RWPE2 (cell line): ENCODE measurements around the gene RIMS1.

Experiments
- ATAC-seq: fragments of 200-7000 bp; cut with Tn5 transposase; 3 replicates; pipeline ENCODE4 v1.9.1; 2021; ENCODE audit warnings: low read depth
- DNase-seq: peaks from one replicate; pipeline ENCODE4 v3.0.0-alpha.2; 2020; ENCODE audit warnings: low spot score
- H3K27ac ChIP-seq: fragments of 450-650 bp; 2 replicates; pipeline ENCODE4 v1.5.1; 2017; ENCODE audit warnings: mild to moderate bottlenecking; ENCODE audit not compliant: poor library complexity, severe bottlenecking
- H3K27me3 ChIP-seq: fragments of 250-450 bp; sonication (Bioruptor Pico); 2 replicates; pipeline ENCODE4 v1.5.1; 2021; ENCODE audit warnings: mild to moderate bottlenecking, moderate library complexity; ENCODE audit not compliant: insufficient read depth, poor library complexity, severe bottlenecking
- H3K36me3 ChIP-seq: fragments of 250-450 bp; sonication (Bioruptor Pico); 2 replicates; pipeline ENCODE4 v1.5.1; 2020; ENCODE audit warnings: low read depth, mild to moderate bottlenecking, moderate library complexity
- H3K4me1 ChIP-seq: fragments of 250-450 bp; sonication (Bioruptor Pico); 2 replicates; pipeline ENCODE4 v1.5.1; 2021; ENCODE audit warnings: mild to moderate bottlenecking, moderate library complexity; ENCODE audit not compliant: insufficient read depth, poor library complexity, severe bottlenecking
- H3K4me3 ChIP-seq: fragments of 250-450 bp; sonication (Bioruptor Pico); 2 replicates; pipeline ENCODE4 v1.5.1; 2021; ENCODE audit warnings: mild to moderate bottlenecking, moderate library complexity; ENCODE audit not compliant: severe bottlenecking
- H3K9me3 ChIP-seq: fragments of 250-450 bp; sonication (Bioruptor Pico); 2 replicates; pipeline ENCODE4 v1.5.1; 2021; ENCODE audit warnings: mild to moderate bottlenecking, moderate library complexity; ENCODE audit not compliant: severe bottlenecking
- TF ChIP-seq, protein P1 (sequence below): fragments of 450-650 bp; IDR thresholded peaks from one replicate; pipeline ENCODE4 v1.5.1; 2017; ENCODE audit warnings: mild to moderate bottlenecking, moderate library complexity; ENCODE audit not compliant: poor library complexity, severe bottlenecking

The RIMS1 gene

DNA sequence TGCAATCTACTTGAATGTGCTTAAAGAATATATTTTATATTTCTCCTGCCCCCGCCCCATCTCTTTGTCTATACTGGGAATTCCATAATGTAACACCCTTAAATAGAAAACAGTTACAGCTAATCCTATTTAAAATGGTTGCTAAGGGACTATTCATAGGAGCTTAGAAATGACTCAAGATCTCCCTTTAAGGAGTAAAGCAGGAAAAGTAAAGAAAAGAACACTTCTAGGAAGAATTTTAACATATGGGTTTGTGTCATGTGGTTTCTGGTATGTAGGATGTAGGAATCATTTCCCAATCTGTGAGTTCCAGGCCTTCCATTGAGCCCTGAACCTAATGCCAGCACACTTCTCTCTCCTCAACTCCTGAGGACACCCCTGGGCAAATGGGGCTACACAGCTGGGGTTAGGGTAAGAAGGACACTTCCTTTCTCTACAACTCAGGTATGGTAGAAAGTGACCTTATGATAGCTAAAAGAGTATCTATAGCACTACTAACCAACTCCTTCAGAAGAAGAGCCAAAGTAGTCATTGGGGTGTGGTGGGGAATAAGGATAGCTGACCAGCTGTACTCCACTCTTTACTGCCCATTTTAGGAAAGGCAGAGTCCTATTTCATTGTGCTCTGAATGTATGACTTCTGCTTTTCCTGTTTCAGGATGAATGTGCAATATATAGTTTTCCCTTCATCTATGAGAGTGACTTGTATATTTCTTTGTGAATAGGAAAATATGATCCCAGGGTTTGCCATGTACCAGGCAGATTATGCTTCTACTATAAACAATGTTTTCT, 27.3 kb downstream of the RIMS1 start:
- no peak overlapping the region for H3K27ac ChIP-seq
- no peak for DNase-seq
- no peaks in the 10 kb centered on the region for H3K27me3 ChIP-seq
- H3K4me3 ChIP-seq = no peak overlapping the region
- H3K9me3 ChIP-seq = no peaks in the 10 kb centered on the region
- no peaks in the 10 kb centered on the region for H3K4me1 ChIP-seq
- ATAC-seq = no peak
- no peaks in the 10 kb centered on the region for H3K36me3 ChIP-seq
- TF ChIP-seq, protein P1, sequence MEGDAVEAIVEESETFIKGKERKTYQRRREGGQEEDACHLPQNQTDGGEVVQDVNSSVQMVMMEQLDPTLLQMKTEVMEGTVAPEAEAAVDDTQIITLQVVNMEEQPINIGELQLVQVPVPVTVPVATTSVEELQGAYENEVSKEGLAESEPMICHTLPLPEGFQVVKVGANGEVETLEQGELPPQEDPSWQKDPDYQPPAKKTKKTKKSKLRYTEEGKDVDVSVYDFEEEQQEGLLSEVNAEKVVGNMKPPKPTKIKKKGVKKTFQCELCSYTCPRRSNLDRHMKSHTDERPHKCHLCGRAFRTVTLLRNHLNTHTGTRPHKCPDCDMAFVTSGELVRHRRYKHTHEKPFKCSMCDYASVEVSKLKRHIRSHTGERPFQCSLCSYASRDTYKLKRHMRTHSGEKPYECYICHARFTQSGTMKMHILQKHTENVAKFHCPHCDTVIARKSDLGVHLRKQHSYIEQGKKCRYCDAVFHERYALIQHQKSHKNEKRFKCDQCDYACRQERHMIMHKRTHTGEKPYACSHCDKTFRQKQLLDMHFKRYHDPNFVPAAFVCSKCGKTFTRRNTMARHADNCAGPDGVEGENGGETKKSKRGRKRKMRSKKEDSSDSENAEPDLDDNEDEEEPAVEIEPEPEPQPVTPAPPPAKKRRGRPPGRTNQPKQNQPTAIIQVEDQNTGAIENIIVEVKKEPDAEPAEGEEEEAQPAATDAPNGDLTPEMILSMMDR = no peak

DNA sequence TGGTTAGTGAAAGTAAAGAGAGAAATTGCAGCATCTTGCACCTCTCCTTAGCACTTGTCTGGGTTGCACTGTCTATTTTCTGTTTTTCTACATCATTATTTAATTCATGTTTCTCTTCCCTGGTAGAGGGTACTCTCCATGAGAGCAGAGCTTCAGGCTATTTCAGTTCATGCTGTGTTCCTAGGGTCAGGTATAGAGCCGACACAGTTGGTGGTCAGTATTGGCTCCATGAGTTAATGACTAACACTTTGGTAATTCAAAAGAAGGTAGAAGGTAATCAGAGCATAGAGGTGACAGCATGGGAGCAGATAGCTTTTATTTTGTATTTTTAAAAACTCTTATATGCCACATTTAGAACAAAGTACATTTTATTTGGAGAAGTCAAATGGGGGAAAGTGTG, 42.7 kb downstream of the RIMS1 start:
- DNase-seq (no peak), ATAC-seq (no peak)
- no peaks in the 10 kb centered on the region for H3K4me1 ChIP-seq
- H3K4me3 ChIP-seq = no peak overlapping the region
- peaks cover 49% of the 10 kb centered on the region for H3K27me3 ChIP-seq
- H3K36me3 ChIP-seq = no peaks in the 10 kb centered on the region
- TF ChIP-seq, protein P1 = no peak
- H3K27ac ChIP-seq = no peak overlapping the region
- H3K9me3 ChIP-seq = no peaks in the 10 kb centered on the region

DNA sequence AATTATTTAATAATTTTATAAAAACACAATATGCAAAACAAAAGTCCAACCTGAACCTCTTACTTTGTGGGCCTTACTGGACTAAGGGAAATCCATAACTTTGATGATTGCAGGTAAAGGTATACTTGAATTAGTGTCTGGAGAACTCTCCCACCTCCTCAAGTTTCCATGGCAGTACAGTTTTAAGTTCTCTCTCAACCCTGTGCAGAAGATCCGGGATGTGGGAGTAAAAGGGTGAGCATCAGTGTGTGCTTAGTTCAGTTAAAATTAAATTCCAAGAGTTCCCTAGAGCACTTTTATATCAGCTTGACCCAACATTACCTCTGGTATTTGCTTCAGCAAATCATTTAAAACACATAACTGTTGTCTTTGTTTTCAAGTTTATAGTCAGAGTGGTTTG, 47.5 kb downstream of the RIMS1 start:
- Histone ChIP-seq H3K27ac (no peak overlapping the region), H3K4me1 (no peaks in the 10 kb centered on the region), H3K9me3 (no peaks in the 10 kb centered on the region), H3K4me3 (no peak overlapping the region), H3K27me3 (peaks cover 37% of the 10 kb centered on the region), H3K36me3 (no peaks in the 10 kb centered on the region)
- TF ChIP-seq, protein P1 = no peak
- no peak for ATAC-seq
- no peak for DNase-seq

DNA sequence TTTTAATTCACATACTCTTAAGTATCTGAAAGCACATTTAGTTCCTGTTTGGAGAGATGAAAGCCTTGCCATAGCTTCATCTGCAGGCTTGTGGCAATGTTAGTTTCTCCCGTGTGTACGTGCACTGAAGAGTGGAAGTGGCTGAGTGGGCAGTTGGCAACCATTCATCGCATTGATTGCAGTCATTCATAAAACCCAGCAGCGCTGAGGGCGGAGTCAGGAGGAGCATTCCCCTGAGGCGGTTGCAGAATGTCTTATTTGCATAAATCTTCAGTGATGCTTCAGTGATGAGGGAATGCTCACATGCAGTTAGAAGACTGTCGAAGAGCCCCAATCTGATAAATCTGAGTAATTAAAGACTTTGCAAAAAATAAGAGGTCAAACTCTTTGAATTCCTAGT, 79.1 kb downstream of the RIMS1 start:
- Histone ChIP-seq H3K4me1 (no peaks in the 10 kb centered on the region), H3K27me3 (peaks cover 21% of the 10 kb centered on the region), H3K27ac (no peak overlapping the region), H3K9me3 (no peaks in the 10 kb centered on the region), H3K36me3 (no peaks in the 10 kb centered on the region), H3K4me3 (no peak overlapping the region)
- TF ChIP-seq, protein P1 = no peak
- DNase-seq (no peak), ATAC-seq (no peak)

DNA sequence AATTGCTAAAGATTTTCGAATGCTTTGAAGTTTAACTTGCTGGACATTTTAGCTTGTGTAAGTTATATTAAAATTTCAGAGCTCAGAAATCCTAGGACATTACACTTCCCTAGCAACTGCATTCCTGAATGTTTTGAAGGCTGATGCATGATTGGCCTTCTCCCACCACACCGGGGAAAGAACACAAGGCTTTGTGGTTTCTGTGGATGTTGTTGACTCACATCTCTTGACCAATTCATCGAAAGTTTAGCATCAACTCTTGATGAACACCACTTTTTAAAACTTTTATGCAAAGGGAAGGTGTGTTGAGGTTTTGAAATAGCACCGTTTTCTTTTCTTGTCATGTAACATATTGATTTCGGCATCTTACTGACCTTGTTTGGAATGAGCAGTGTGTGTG, 81.1 kb downstream of the RIMS1 start:
- Histone ChIP-seq H3K27me3 (peaks cover 18% of the 10 kb centered on the region), H3K4me3 (no peak overlapping the region), H3K27ac (no peak overlapping the region), H3K4me1 (no peaks in the 10 kb centered on the region), H3K9me3 (no peaks in the 10 kb centered on the region), H3K36me3 (no peaks in the 10 kb centered on the region)
- TF ChIP-seq, protein P1 = no peak
- ATAC-seq (no peak), DNase-seq (no peak)
